ENCODE results near the gene C17orf67. TPM values are rescaled to one million over a fixed set of nuclear protein-coding genes. Genes with fewer than 3 reads are reported as not detected.

C17orf67 gene
- total RNA-seq, 1 experiment from 2014 or later = 2.9 TPM

DNA sequence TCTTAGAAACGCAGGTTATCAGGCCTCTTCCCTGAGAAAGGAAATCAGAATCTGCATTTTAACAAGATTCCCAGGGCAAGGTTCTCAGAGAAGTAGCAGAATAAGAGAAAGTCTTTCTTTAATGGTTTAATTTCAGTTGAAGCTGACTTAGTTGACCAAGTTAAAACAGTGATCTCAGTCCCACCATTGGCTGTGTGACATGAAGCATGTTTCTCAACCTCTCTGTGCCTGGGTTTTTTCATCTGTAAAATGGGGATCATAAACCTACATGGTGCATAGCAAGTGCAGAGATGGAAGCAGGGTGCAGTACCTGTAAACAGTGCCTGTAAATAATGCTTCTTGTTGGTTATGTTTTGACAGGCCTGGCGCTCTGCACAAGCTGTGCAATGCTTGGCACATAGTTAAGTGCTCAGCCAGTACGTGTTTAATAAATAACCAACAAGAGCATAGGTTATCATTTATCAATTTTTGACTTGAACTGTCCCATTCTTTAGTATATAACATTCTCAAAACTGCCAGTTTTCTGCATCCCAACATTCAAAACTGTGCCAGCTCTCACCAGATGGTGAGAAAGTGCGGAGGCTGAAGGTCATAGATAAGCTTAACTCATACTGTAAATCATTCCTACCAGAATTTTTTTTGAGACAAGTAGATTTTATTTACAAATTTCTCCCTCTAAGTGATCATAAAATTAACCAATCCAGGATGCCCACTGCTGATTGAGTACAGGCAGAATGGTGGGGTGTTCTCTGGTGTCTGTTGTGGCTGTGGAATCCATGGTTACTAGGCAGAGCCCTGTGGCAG lies 6.9 kb downstream of the C17orf67 start:
- no peaks in the 10 kb centered on the region for H3K27me3 ChIP-seq (replicated peaks; ENCODE audit: control insufficient read depth, insufficient read depth, low read length)
- CTCF ChIA-PET = no interaction called here
- Mint-ChIP-seq H3K9me3 (ENCODE audit: unreplicated experiment) (no peaks in the 10 kb centered on the region), H3K27ac (ENCODE audit: unreplicated experiment) (no peak overlapping the region), H3K4me3 (ENCODE audit: unreplicated experiment) (no peak overlapping the region), H3K36me3 (ENCODE audit: insufficient read depth, unreplicated experiment) (peaks cover 6% of the 10 kb centered on the region), H3K27me3 (ENCODE audit: insufficient read depth, unreplicated experiment) (no peaks in the 10 kb centered on the region), H3K4me1 (ENCODE audit: low read depth, unreplicated experiment) (peaks cover 9% of the 10 kb centered on the region)
- intact Hi-C loops (cut with micrococcal nuclease; ENCODE audit: unreplicated experiment) = no loop called here
- DNase-seq = no peak
- no peaks in the 10 kb centered on the region for H3K9me3 ChIP-seq
- BruUV-seq (replicated peaks) = no TSS peak
- no peaks in the 10 kb centered on the region for H3K36me3 ChIP-seq (ENCODE audit: control insufficient read depth, insufficient read depth, low read length)
- no peaks in the 10 kb centered on the region for H3K4me1 ChIP-seq
- TF ChIP-seq, protein P1, sequence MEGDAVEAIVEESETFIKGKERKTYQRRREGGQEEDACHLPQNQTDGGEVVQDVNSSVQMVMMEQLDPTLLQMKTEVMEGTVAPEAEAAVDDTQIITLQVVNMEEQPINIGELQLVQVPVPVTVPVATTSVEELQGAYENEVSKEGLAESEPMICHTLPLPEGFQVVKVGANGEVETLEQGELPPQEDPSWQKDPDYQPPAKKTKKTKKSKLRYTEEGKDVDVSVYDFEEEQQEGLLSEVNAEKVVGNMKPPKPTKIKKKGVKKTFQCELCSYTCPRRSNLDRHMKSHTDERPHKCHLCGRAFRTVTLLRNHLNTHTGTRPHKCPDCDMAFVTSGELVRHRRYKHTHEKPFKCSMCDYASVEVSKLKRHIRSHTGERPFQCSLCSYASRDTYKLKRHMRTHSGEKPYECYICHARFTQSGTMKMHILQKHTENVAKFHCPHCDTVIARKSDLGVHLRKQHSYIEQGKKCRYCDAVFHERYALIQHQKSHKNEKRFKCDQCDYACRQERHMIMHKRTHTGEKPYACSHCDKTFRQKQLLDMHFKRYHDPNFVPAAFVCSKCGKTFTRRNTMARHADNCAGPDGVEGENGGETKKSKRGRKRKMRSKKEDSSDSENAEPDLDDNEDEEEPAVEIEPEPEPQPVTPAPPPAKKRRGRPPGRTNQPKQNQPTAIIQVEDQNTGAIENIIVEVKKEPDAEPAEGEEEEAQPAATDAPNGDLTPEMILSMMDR (IDR thresholded peaks at IDR 0.05; ENCODE audit: insufficient read depth in 1 of 2, low read depth in 1 of 2, low read length in 1 of 2, severe bottlenecking in 1 of 2, unreplicated experiment in 1 of 2) = no peak
- H3K4me3 ChIP-seq (ENCODE audit: low read depth, low read length) = no peak overlapping the region
- POLR2A ChIA-PET = no interaction called here

DNA sequence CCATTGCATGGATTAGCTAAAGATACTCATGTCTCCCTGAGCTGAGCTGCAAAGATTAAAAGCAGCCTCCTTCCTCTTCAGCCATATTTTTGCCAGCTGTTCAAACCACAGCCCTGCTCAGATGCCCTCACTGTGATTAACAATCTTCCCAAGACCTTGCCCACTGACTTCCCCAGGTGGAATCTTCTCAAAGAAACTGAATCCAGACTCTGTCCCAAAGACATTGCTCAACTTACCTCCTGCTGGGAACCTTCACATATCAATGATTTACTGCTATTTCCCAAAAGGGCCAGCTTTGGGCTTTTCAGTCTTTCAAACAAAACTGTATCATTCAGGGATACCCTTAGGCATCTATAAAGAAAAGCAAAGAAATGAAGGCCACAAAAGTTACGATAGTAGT lies 9.2 kb downstream of the C17orf67 start:
- no peaks in the 10 kb centered on the region for H3K9me3 Mint-ChIP-seq (ENCODE audit: unreplicated experiment)
- no TSS peak for BruUV-seq (replicated peaks)
- peaks cover 5% of the 10 kb centered on the region for H3K4me1 Mint-ChIP-seq (ENCODE audit: low read depth, unreplicated experiment)
- POLR2A ChIA-PET = no interaction called here
- no peak overlapping the region for H3K4me3 ChIP-seq (ENCODE audit: low read depth, low read length)
- no peaks in the 10 kb centered on the region for H3K36me3 Mint-ChIP-seq (ENCODE audit: insufficient read depth, unreplicated experiment)
- no peaks in the 10 kb centered on the region for H3K9me3 ChIP-seq
- H3K27me3 Mint-ChIP-seq (ENCODE audit: insufficient read depth, unreplicated experiment) = no peaks in the 10 kb centered on the region
- intact Hi-C loops (cut with micrococcal nuclease; ENCODE audit: unreplicated experiment) = no loop called here
- no peaks in the 10 kb centered on the region for H3K27me3 ChIP-seq (replicated peaks; ENCODE audit: control insufficient read depth, insufficient read depth, low read length)
- no peak overlapping the region for H3K27ac Mint-ChIP-seq (ENCODE audit: unreplicated experiment)
- peaks cover 4% of the 10 kb centered on the region; the same call in 1 of the 2 replicates for H3K4me1 ChIP-seq
- CTCF ChIA-PET = no interaction called here
- no peaks in the 10 kb centered on the region for H3K36me3 ChIP-seq (ENCODE audit: control insufficient read depth, insufficient read depth, low read length)
- TF ChIP-seq, protein P1 (IDR thresholded peaks at IDR 0.05; ENCODE audit: insufficient read depth in 1 of 2, low read depth in 1 of 2, low read length in 1 of 2, severe bottlenecking in 1 of 2, unreplicated experiment in 1 of 2) = no peak
- no peak for DNase-seq
- H3K4me3 Mint-ChIP-seq (ENCODE audit: unreplicated experiment) = no peak overlapping the region

DNA sequence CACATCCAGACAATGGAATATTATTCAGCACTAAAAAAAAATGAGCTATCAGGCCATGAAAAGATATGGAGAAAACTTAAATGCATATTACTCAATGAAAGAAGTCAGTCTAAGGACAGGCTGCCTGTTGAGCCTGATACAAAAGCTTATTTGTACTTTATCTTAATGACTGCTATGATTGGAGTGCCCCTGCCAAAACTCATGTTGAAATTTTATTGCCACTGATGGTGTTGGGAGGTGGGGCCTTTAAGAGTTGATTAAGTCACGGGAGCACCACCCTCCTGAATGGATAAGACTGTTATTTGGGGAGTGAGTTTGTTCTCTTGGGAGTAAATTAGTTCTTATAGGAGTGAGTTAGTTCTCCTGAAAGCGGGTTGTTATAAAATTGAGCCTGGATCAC lies 9.9 kb downstream of the C17orf67 start:
- intact Hi-C loops (cut with micrococcal nuclease; ENCODE audit: unreplicated experiment) = no loop called here
- Histone ChIP-seq H3K4me3 (ENCODE audit: low read depth, low read length) (no peak overlapping the region), H3K9me3 (no peaks in the 10 kb centered on the region), H3K27me3 (replicated peaks; ENCODE audit: control insufficient read depth, insufficient read depth, low read length) (no peaks in the 10 kb centered on the region), H3K4me1 (peaks cover 4% of the 10 kb centered on the region; the same call in 1 of the 2 replicates), H3K36me3 (ENCODE audit: control insufficient read depth, insufficient read depth, low read length) (no peaks in the 10 kb centered on the region)
- BruUV-seq (replicated peaks) = no TSS peak
- ChIA-PET CTCF (interaction anchor here (1.0 kb wide), 1 partner anchor 43 kb away, joined by 3 read pairs; no protein-coding TSS in a partner anchor), POLR2A (no interaction called here)
- DNase-seq = no peak
- TF ChIP-seq, protein P1 (IDR thresholded peaks at IDR 0.05; ENCODE audit: insufficient read depth in 1 of 2, low read depth in 1 of 2, low read length in 1 of 2, severe bottlenecking in 1 of 2, unreplicated experiment in 1 of 2) = no peak
- Mint-ChIP-seq H3K4me1 (ENCODE audit: low read depth, unreplicated experiment) (peaks cover 6% of the 10 kb centered on the region), H3K36me3 (ENCODE audit: insufficient read depth, unreplicated experiment) (no peaks in the 10 kb centered on the region), H3K4me3 (ENCODE audit: unreplicated experiment) (no peak overlapping the region), H3K9me3 (ENCODE audit: unreplicated experiment) (no peaks in the 10 kb centered on the region), H3K27ac (ENCODE audit: unreplicated experiment) (no peak overlapping the region), H3K27me3 (ENCODE audit: insufficient read depth, unreplicated experiment) (peaks cover under 1% of the 10 kb centered on the region)
